ENCODE data around the gene OR51G2. TPM values are rescaled to one million over a fixed set of nuclear protein-coding genes. Genes with fewer than 3 reads are reported as not detected.

Gene OR51G2
- total RNA-seq, 1 donor from 2014 or later = not detected

DNA sequence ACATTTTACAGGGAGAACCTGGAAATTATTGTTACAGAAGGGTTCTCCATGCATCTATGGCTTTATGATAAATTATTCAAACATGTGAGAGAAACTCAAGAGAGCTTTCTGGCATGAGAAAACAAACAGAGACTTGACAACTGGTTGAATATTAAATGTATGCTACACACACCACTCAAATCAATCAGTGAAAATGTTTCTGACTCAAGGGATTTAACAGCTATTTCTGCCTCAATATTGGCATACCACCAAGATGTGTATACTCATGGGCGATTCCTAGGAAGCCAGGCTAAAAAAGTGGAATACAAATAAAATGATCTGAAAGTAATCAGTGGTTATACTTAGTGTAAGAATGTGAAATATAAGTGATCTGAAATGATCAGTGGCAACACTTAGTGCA, 53.3 kb downstream of the OR51G2 start:
- no peak for DNase-seq (ENCODE audit: extremely low read depth, low read depth, low spot score)

DNA sequence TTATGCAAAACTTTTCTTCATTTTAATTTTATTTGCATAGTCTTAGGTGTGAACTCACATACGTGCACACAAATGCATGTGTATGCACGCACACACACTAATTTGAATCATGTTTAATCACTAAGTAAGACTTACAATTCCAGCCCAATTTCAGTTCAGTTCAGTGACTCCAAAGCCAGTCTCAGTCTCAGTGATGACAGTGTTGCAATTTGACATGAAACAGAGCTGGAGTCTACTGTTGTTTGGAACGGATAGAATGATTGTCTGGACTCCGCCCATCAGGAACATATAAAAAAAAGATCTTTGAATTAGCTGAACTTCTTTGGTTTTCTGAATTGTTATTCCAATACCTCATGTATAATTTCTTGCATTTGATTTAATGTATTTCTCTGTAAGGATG, 55.3 kb downstream of the OR51G2 start:
- no peak for DNase-seq (ENCODE audit: extremely low read depth, low read depth, low spot score)

Other genes with a start within 250 kb of the OR51G2 start
- 0.06 TPM in 1 of 2 replicates, not detected in the other for gene OR51E2, start 221.5 kb downstream of the OR51G2 start, total RNA-seq
- not detected in 2 replicates for gene MMP26, start 214.6 kb downstream of the OR51G2 start, total RNA-seq
- not detected in 2 replicates for gene OR51F1, start 149.4 kb downstream of the OR51G2 start, total RNA-seq
- not detected in 2 replicates for gene OR52R1, start 115.0 kb downstream of the OR51G2 start, total RNA-seq
- gene OR51F2, start 98.0 kb downstream of the OR51G2 start, total RNA-seq = not detected in 2 replicates
- gene OR51S1, start 70.1 kb downstream of the OR51G2 start, total RNA-seq = not detected in 2 replicates
- gene OR51T1, start 37.5 kb downstream of the OR51G2 start, total RNA-seq = not detected in 2 replicates
- gene OR51A7, start 15.6 kb downstream of the OR51G2 start, total RNA-seq = not detected in 2 replicates
- gene OR51G1, start 5.0 kb upstream of the OR51G2 start, total RNA-seq = not detected in 2 replicates
- not detected in 2 replicates for gene OR51A4, start 28.3 kb upstream of the OR51G2 start, total RNA-seq
- not detected in 2 replicates for gene OR51A2, start 36.4 kb upstream of the OR51G2 start, total RNA-seq
- not detected in 2 replicates for gene OR51L1, start 75.5 kb upstream of the OR51G2 start, total RNA-seq
- not detected in 2 replicates for gene OR52J3, start 127.2 kb upstream of the OR51G2 start, total RNA-seq
- gene OR52E2, start 140.3 kb upstream of the OR51G2 start, total RNA-seq = not detected in 2 replicates
- gene OR52E1, start 150.2 kb upstream of the OR51G2 start, total RNA-seq = not detected in 2 replicates
- not detected in 2 replicates for gene OR52A5, start 219.0 kb upstream of the OR51G2 start, total RNA-seq
- gene OR52A1, start 235.4 kb upstream of the OR51G2 start, total RNA-seq = not detected in 2 replicates

Measured in glomerular endothelial cell (primary cell).